ENCODE results near the gene IL19.

IL19 gene

GRCh38 chr1:206727981-206728696 lies 42.4 kb upstream of the IL19 start:
- Histone ChIP-seq H2AFZ (ENCODE audit: low read depth, low read length) (no peak overlapping the region), H3K9ac (ENCODE audit: low read depth, low read length) (no peak overlapping the region; the same call in 1 of the 2 replicates), H3K4me3 (ENCODE audit: low read depth in 1 of 2, low read length in 2 of 2) (no peak overlapping the region), H3K27ac (ENCODE audit: low read length) (peak overlapping the region; percentile 57), H3K4me1 (ENCODE audit: insufficient read depth, low read length) (peaks cover 13% of the 10 kb centered on the region), H3K27me3 (ENCODE audit: insufficient read depth, low read length, poor library complexity) (no peaks in the 10 kb centered on the region), H3K9me3 (ENCODE audit: insufficient read depth, low read length, severe bottlenecking) (no peaks in the 10 kb centered on the region), H3K4me2 (ENCODE audit: insufficient read depth, low read length) (no peak overlapping the region), H4K20me1 (ENCODE audit: insufficient read depth, low read length) (peaks cover 15% of the 10 kb centered on the region; the same call in 1 of the 2 replicates), H3K36me3 (ENCODE audit: insufficient read depth, low read length) (peaks cover 44% of the 10 kb centered on the region), H3K79me2 (ENCODE audit: insufficient read depth, low read length) (peaks cover 14% of the 10 kb centered on the region)
- no peak for TF ChIP-seq EZH2 (IDR thresholded peaks at IDR 0.05; ENCODE audit: borderline replicate concordance, low read depth, low read length, severe bottlenecking)
- TF ChIP-seq CTCF (IDR thresholded peaks at IDR 0.05; ENCODE audit: borderline replicate concordance, extremely low read depth, low read length, poor library complexity, severe bottlenecking): no peak
- ATAC-seq (ENCODE audit: insufficient read depth, low read depth): no peak
- DNase-seq: no peak

GRCh38 chr1:206728697-206728987 lies 41.9 kb upstream of the IL19 start:
- TF ChIP-seq CTCF (IDR thresholded peaks at IDR 0.05; ENCODE audit: borderline replicate concordance, extremely low read depth, low read length, poor library complexity, severe bottlenecking) (no peak), EZH2 (IDR thresholded peaks at IDR 0.05; ENCODE audit: borderline replicate concordance, low read depth, low read length, severe bottlenecking) (no peak)

GRCh38 chr1:206729050-206729449 lies 41.5 kb upstream of the IL19 start:
- Histone ChIP-seq H3K4me2 (ENCODE audit: insufficient read depth, low read length) (no peak overlapping the region), H4K20me1 (ENCODE audit: insufficient read depth, low read length) (peaks cover 15% of the 10 kb centered on the region; the same call in 1 of the 2 replicates), H3K79me2 (ENCODE audit: insufficient read depth, low read length) (peaks cover 14% of the 10 kb centered on the region), H2AFZ (ENCODE audit: low read depth, low read length) (no peak overlapping the region), H3K36me3 (ENCODE audit: insufficient read depth, low read length) (peaks cover 49% of the 10 kb centered on the region), H3K27ac (ENCODE audit: low read length) (no peak overlapping the region; the same call in 1 of the 2 replicates), H3K27me3 (ENCODE audit: insufficient read depth, low read length, poor library complexity) (no peaks in the 10 kb centered on the region), H3K4me1 (ENCODE audit: insufficient read depth, low read length) (peaks cover 13% of the 10 kb centered on the region), H3K9ac (ENCODE audit: low read depth, low read length) (no peak overlapping the region), H3K9me3 (ENCODE audit: insufficient read depth, low read length, severe bottlenecking) (no peaks in the 10 kb centered on the region), H3K4me3 (ENCODE audit: low read depth in 1 of 2, low read length in 2 of 2) (no peak overlapping the region)
- DNase-seq: no peak
- TF ChIP-seq EZH2 (IDR thresholded peaks at IDR 0.05; ENCODE audit: borderline replicate concordance, low read depth, low read length, severe bottlenecking): no peak
- TF ChIP-seq CTCF (IDR thresholded peaks at IDR 0.05; ENCODE audit: borderline replicate concordance, extremely low read depth, low read length, poor library complexity, severe bottlenecking): no peak
- ATAC-seq (ENCODE audit: insufficient read depth, low read depth): no peak

More at GRCh38 chr1:206728697-206728987, 41.9 kb upstream of the IL19 start:
- Histone ChIP-seq H3K9me3 (ENCODE audit: insufficient read depth, low read length, severe bottlenecking) (no peaks in the 10 kb centered on the region), H3K9ac (ENCODE audit: low read depth, low read length) (no peak overlapping the region), H3K27ac (ENCODE audit: low read length) (peak overlapping the region; percentile 38), H3K4me2 (ENCODE audit: insufficient read depth, low read length) (no peak overlapping the region), H4K20me1 (ENCODE audit: insufficient read depth, low read length) (peaks cover 15% of the 10 kb centered on the region; the same call in 1 of the 2 replicates), H3K27me3 (ENCODE audit: insufficient read depth, low read length, poor library complexity) (no peaks in the 10 kb centered on the region), H3K4me1 (ENCODE audit: insufficient read depth, low read length) (peaks cover 13% of the 10 kb centered on the region), H3K36me3 (ENCODE audit: insufficient read depth, low read length) (peaks cover 47% of the 10 kb centered on the region), H2AFZ (ENCODE audit: low read depth, low read length) (no peak overlapping the region), H3K79me2 (ENCODE audit: insufficient read depth, low read length) (peaks cover 14% of the 10 kb centered on the region), H3K4me3 (ENCODE audit: low read depth in 1 of 2, low read length in 2 of 2) (no peak overlapping the region)
- no peak for ATAC-seq (ENCODE audit: insufficient read depth, low read depth)
- DNase-seq: no peak
